Activated CD4-positive, alpha-beta T cell treated with anti-CD3 and anti-CD28 coated beads, Interleukin-2, amount 10 ng/mL, durations not matched to agents 24 days and 14 days (primary cell): ENCODE measurements around the gene PYROXD2. TPM values are rescaled to one million over a fixed set of nuclear protein-coding genes. Genes with fewer than 3 reads are reported as not detected.

Source experiments
- DNase-seq: peaks from one replicate; pipeline ENCODE4 v3.0.0; 2022
- H3K27ac Mint-ChIP-seq: one replicate; pipeline ENCODE4 v1.8.0; 2022; ENCODE audit warnings: mild to moderate bottlenecking, mixed read lengths
- H3K27me3 Mint-ChIP-seq: one replicate; pipeline ENCODE4 v1.8.0; 2022; ENCODE audit warnings: mixed read lengths
- H3K36me3 Mint-ChIP-seq: one replicate; pipeline ENCODE4 v1.8.0; 2022; ENCODE audit warnings: low read depth, mild to moderate bottlenecking, mixed read lengths
- H3K4me1 Mint-ChIP-seq: one replicate; pipeline ENCODE4 v1.8.0; 2021; ENCODE audit warnings: mixed read lengths
- H3K4me3 Mint-ChIP-seq: one replicate; pipeline ENCODE4 v1.8.0; 2022; ENCODE audit warnings: mild to moderate bottlenecking, moderate library complexity, mixed read lengths
- H3K9me3 Mint-ChIP-seq: one replicate; pipeline ENCODE4 v1.8.0; 2021; ENCODE audit warnings: mixed read lengths
- intact Hi-C: fragments of 100-400 bp; cut with micrococcal nuclease; formaldehyde crosslinking; loops from one replicate; pipeline ENCODE4 v1.15.1; 2023
- total RNA-seq: library from RNA; stranded (reverse); gene quantifications from 2 replicates; pipeline ENCODE4 v1.2.3, GENCODE V29; 2022

Gene PYROXD2
- total RNA-seq, 1 donor from 2014 or later = 2.3 TPM

- Mint-ChIP-seq H3K27ac (peak overlapping the region; percentile 91), H3K4me1 (peaks cover 10% of the 10 kb centered on the region), H3K36me3 (peaks cover 9% of the 10 kb centered on the region), H3K9me3 (no peaks in the 10 kb centered on the region), H3K27me3 (no peaks in the 10 kb centered on the region), H3K4me3 (peak overlapping the region; percentile 88)
- intact Hi-C loops = no loop called here
- no peak for DNase-seq
Observed at GRCh38 chr10:98414578-98414931, 427 bp downstream of the PYROXD2 start.

- Mint-ChIP-seq H3K4me3 (no peak overlapping the region), H3K4me1 (peaks cover 10% of the 10 kb centered on the region), H3K9me3 (no peaks in the 10 kb centered on the region), H3K27me3 (no peaks in the 10 kb centered on the region), H3K36me3 (peaks cover 2% of the 10 kb centered on the region), H3K27ac (no peak overlapping the region)
- DNase-seq = no peak
- intact Hi-C loops = no loop called here
Observed at GRCh38 chr10:98411768-98412167, 3.2 kb downstream of the PYROXD2 start.

GRCh38 chr10:98411166-98411565, 3.8 kb downstream of the PYROXD2 start:
- intact Hi-C loops = no loop called here
- no peak for DNase-seq
- Mint-ChIP-seq H3K9me3 (no peaks in the 10 kb centered on the region), H3K4me1 (peaks cover 10% of the 10 kb centered on the region), H3K4me3 (no peak overlapping the region), H3K27me3 (no peaks in the 10 kb centered on the region), H3K36me3 (peaks cover 2% of the 10 kb centered on the region), H3K27ac (no peak overlapping the region)

- peaks cover 2% of the 10 kb centered on the region for H3K36me3 Mint-ChIP-seq
- H3K4me1 Mint-ChIP-seq = peaks cover 10% of the 10 kb centered on the region
- no peak overlapping the region for H3K27ac Mint-ChIP-seq
- H3K9me3 Mint-ChIP-seq = no peaks in the 10 kb centered on the region
- DNase-seq = no peak
- no peak overlapping the region for H3K4me3 Mint-ChIP-seq
- intact Hi-C loops = no loop called here
- H3K27me3 Mint-ChIP-seq = no peaks in the 10 kb centered on the region
Observed at GRCh38 chr10:98410759-98411158, 4.2 kb downstream of the PYROXD2 start.

GRCh38 chr10:98410135-98410743, 4.7 kb downstream of the PYROXD2 start:
- intact Hi-C loops = no loop called here
- H3K27ac Mint-ChIP-seq = no peak overlapping the region

GRCh38 chr10:98408799-98409198, 6.2 kb downstream of the PYROXD2 start:
- H3K36me3 Mint-ChIP-seq = no peaks in the 10 kb centered on the region
- H3K4me1 Mint-ChIP-seq = peaks cover 10% of the 10 kb centered on the region
- no peak overlapping the region for H3K4me3 Mint-ChIP-seq
- intact Hi-C loops = no loop called here
- no peak for DNase-seq
- H3K9me3 Mint-ChIP-seq = no peaks in the 10 kb centered on the region
- H3K27me3 Mint-ChIP-seq = no peaks in the 10 kb centered on the region
- H3K27ac Mint-ChIP-seq = no peak overlapping the region

More at GRCh38 chr10:98410135-98410743, 4.7 kb downstream of the PYROXD2 start:
- Mint-ChIP-seq H3K36me3 (peaks cover 2% of the 10 kb centered on the region), H3K4me3 (no peak overlapping the region), H3K27me3 (no peaks in the 10 kb centered on the region), H3K4me1 (peaks cover 9% of the 10 kb centered on the region), H3K9me3 (no peaks in the 10 kb centered on the region)
- DNase-seq = no peak

- no peaks in the 10 kb centered on the region for H3K27me3 Mint-ChIP-seq
- DNase-seq = no peak
- H3K36me3 Mint-ChIP-seq = no peaks in the 10 kb centered on the region
- intact Hi-C loops = no loop called here
- H3K9me3 Mint-ChIP-seq = no peaks in the 10 kb centered on the region
- no peak overlapping the region for H3K27ac Mint-ChIP-seq
- peaks cover 12% of the 10 kb centered on the region for H3K4me1 Mint-ChIP-seq
- H3K4me3 Mint-ChIP-seq = no peak overlapping the region
Observed at GRCh38 chr10:98407744-98408241, 7.2 kb downstream of the PYROXD2 start.

GRCh38 chr10:98407017-98407743, 7.8 kb downstream of the PYROXD2 start:
- Mint-ChIP-seq H3K4me3 (no peak overlapping the region), H3K36me3 (no peaks in the 10 kb centered on the region), H3K27ac (no peak overlapping the region), H3K27me3 (no peaks in the 10 kb centered on the region), H3K9me3 (no peaks in the 10 kb centered on the region), H3K4me1 (peaks cover 12% of the 10 kb centered on the region)
- no peak for DNase-seq
- intact Hi-C loops = no loop called here

GRCh38 chr10:98405422-98405821, 9.6 kb downstream of the PYROXD2 start:
- Mint-ChIP-seq H3K36me3 (no peaks in the 10 kb centered on the region), H3K27me3 (no peaks in the 10 kb centered on the region), H3K9me3 (no peaks in the 10 kb centered on the region), H3K27ac (no peak overlapping the region), H3K4me3 (no peak overlapping the region), H3K4me1 (peaks cover 12% of the 10 kb centered on the region)
- intact Hi-C loops = no loop called here
- no peak for DNase-seq

- peak overlapping the region; percentile 31 for H3K4me3 Mint-ChIP-seq
- DNase-seq = no peak
- intact Hi-C loops = no loop called here
Observed at GRCh38 chr10:98404571-98405359, 10.2 kb downstream of the PYROXD2 start.

GRCh38 chr10:98403812-98404504, 11.0 kb downstream of the PYROXD2 start:
- intact Hi-C loops = no loop called here
- no peaks in the 10 kb centered on the region for H3K27me3 Mint-ChIP-seq
- no peaks in the 10 kb centered on the region for H3K9me3 Mint-ChIP-seq
- peaks cover 12% of the 10 kb centered on the region for H3K4me1 Mint-ChIP-seq
- H3K4me3 Mint-ChIP-seq = no peak overlapping the region
- no peak overlapping the region for H3K27ac Mint-ChIP-seq
- no peaks in the 10 kb centered on the region for H3K36me3 Mint-ChIP-seq
- DNase-seq = no peak

More at GRCh38 chr10:98404571-98405359, 10.2 kb downstream of the PYROXD2 start:
- Mint-ChIP-seq H3K4me1 (peaks cover 12% of the 10 kb centered on the region), H3K36me3 (no peaks in the 10 kb centered on the region), H3K27me3 (no peaks in the 10 kb centered on the region), H3K27ac (peak overlapping the region; percentile 77), H3K9me3 (no peaks in the 10 kb centered on the region)

GRCh38 chr10:98402931-98403718, 11.9 kb downstream of the PYROXD2 start:
- Mint-ChIP-seq H3K4me3 (no peak overlapping the region), H3K27me3 (no peaks in the 10 kb centered on the region), H3K27ac (no peak overlapping the region), H3K36me3 (no peaks in the 10 kb centered on the region), H3K9me3 (no peaks in the 10 kb centered on the region), H3K4me1 (peaks cover 12% of the 10 kb centered on the region)
- no peak for DNase-seq
- intact Hi-C loops = no loop called here

- intact Hi-C loops = no loop called here
- Mint-ChIP-seq H3K27me3 (no peaks in the 10 kb centered on the region), H3K27ac (no peak overlapping the region), H3K4me3 (no peak overlapping the region), H3K4me1 (peaks cover 12% of the 10 kb centered on the region), H3K36me3 (no peaks in the 10 kb centered on the region), H3K9me3 (no peaks in the 10 kb centered on the region)
- no peak for DNase-seq
Observed at GRCh38 chr10:98402478-98402877, 12.5 kb downstream of the PYROXD2 start.
